NCI-H526 treated with DMSO at 0.1 percent for 48 hours (cell line): ENCODE measurements around the gene AUTS2.

Experiments used
- DNase-seq: peaks from one replicate; lab custom pipeline; 2025; lab: John Stamatoyannopoulos, UW

Gene AUTS2

GRCh38 chr7:70758646-70759045 lies 1160.4 kb downstream of the AUTS2 start:
- DNase-seq = no peak

GRCh38 chr7:70759674-70760073 lies 1161.4 kb downstream of the AUTS2 start:
- no peak for DNase-seq

GRCh38 chr7:70761711-70762328 lies 1163.5 kb downstream of the AUTS2 start:
- DNase-seq = no peak

- DNase-seq = no peak
These were observed 1164.4 kb downstream of the AUTS2 start for GRCh38 chr7:70762696-70763095.

- DNase-seq = no peak
These were observed 1165.9 kb downstream of the AUTS2 start for GRCh38 chr7:70763961-70764691.

GRCh38 chr7:70764701-70765208 lies 1166.5 kb downstream of the AUTS2 start:
- no peak for DNase-seq

GRCh38 chr7:70765651-70766050 lies 1167.4 kb downstream of the AUTS2 start:
- no peak for DNase-seq

- no peak for DNase-seq
These were observed 1167.8 kb downstream of the AUTS2 start for GRCh38 chr7:70766109-70766508.

GRCh38 chr7:70766694-70767093 lies 1168.4 kb downstream of the AUTS2 start:
- no peak for DNase-seq

- no peak for DNase-seq
These were observed 1171.9 kb downstream of the AUTS2 start for GRCh38 chr7:70770154-70770553.

GRCh38 chr7:70771451-70771850 lies 1173.2 kb downstream of the AUTS2 start:
- DNase-seq = no peak

- no peak for DNase-seq
These were observed 1174.6 kb downstream of the AUTS2 start for GRCh38 chr7:70772891-70773290.

- DNase-seq = no peak
These were observed 1175.1 kb downstream of the AUTS2 start for GRCh38 chr7:70773406-70773805.

GRCh38 chr7:70774950-70775527 lies 1176.8 kb downstream of the AUTS2 start:
- DNase-seq = no peak

- no peak for DNase-seq
These were observed 1177.4 kb downstream of the AUTS2 start for GRCh38 chr7:70775570-70776156.

- no peak for DNase-seq
These were observed 1178.4 kb downstream of the AUTS2 start for GRCh38 chr7:70776627-70777101.

GRCh38 chr7:70777251-70777650 lies 1179.0 kb downstream of the AUTS2 start:
- DNase-seq = no peak

- DNase-seq = no peak
These were observed 1180.3 kb downstream of the AUTS2 start for GRCh38 chr7:70778585-70778984.

- DNase-seq = no peak
These were observed 1181.0 kb downstream of the AUTS2 start for GRCh38 chr7:70779321-70779720.

GRCh38 chr7:70781922-70782311 lies 1183.6 kb downstream of the AUTS2 start:
- no peak for DNase-seq

- DNase-seq = no peak
These were observed 1184.5 kb downstream of the AUTS2 start for GRCh38 chr7:70782796-70783195.

- DNase-seq = no peak
These were observed 1187.2 kb downstream of the AUTS2 start for GRCh38 chr7:70785427-70785826.

- no peak for DNase-seq
These were observed 1187.8 kb downstream of the AUTS2 start for GRCh38 chr7:70786076-70786475.
